HCT116 (cell line): ENCODE measurements around the gene DNLZ. TPM values are rescaled to one million over a fixed set of nuclear protein-coding genes. Genes with fewer than 3 reads are reported as not detected.

Source experiments
- ATAC-seq: fragments of 200-7000 bp; cut with Tn5 transposase; 2 replicates; pipeline ENCODE4 v1.9.1; 2020; ENCODE audit warnings: mild to moderate bottlenecking, moderate library complexity
- BruUV-seq: library from RNA; stranded (reverse); fragments of 400-500 nt; replicated peaks from 2 replicates; lab custom pipeline; 2021; lab: Mats Ljungman, UMichigan
- CTCF ChIA-PET: fragments of 300-600 bp; sonication (Branson Sonifier 250); formaldehyde crosslinking; loops from one replicate; lab custom pipeline; 2021; ENCODE audit warnings: antibody characterized with exemption; lab: Charles Lee
- POLR2A ChIA-PET: fragments of 300-600, 350-600 bp; sonication (Branson Sonifier 250); formaldehyde crosslinking; loops from one replicate; lab custom pipeline; 2021; ENCODE audit warnings: antibody characterized with exemption; lab: Charles Lee
- RAD21 ChIA-PET, 2 experiments: fragments of 300-600 bp; sonication (Branson Sonifier 250); formaldehyde crosslinking; loops; one replicate each; lab custom pipeline; 2023; ENCODE audit warnings: low total read pairs in 2 of 2; ENCODE audit not compliant: uncharacterized antibody in 2 of 2, unreplicated experiment in 2 of 2, low non-redundant PET in 1 of 2; lab: Charles Lee
- DNase-seq: peaks from one replicate; pipeline ENCODE4 v3.0.0-alpha.2; 2010; ENCODE audit warnings: low read depth, low spot score
- H2AFZ ChIP-seq: fragments of 200-600 bp; shearing (Covaris generic), sonication (generic); 2 replicates; pipeline ENCODE4 v1.6.1; 2017; ENCODE audit warnings: low read depth, mixed run types, mixed read lengths, antibody characterized with exemption, low read length; ENCODE audit not compliant: poor library complexity, severe bottlenecking
- H3K27ac ChIP-seq: 2 replicates; pipeline ENCODE4 v1.5.1; 2012; ENCODE audit warnings: low read depth, low read length
- H3K27me3 ChIP-seq: fragments of 200-600 bp; sonication (generic); 2 replicates; pipeline ENCODE4 v1.6.1; 2016; ENCODE audit warnings: mixed run types, low read length, mixed read lengths; ENCODE audit not compliant: insufficient read depth
- H3K36me3 ChIP-seq, 2 experiments: fragments of 200-500 bp in 1 of 2; fragments of 200-600 bp in 1 of 2; sonication (Bioruptor generic) in 1 of 2; sonication (generic) in 1 of 2; 2 replicates each; pipeline versions ENCODE4 v1.5.1 to v1.6.1; 2014 to 2016; ENCODE audit warnings: low read length in 2 of 2, inconsistent platforms in 1 of 2, mixed read lengths in 1 of 2, mixed run types in 1 of 2; ENCODE audit not compliant: insufficient read depth in 2 of 2, control insufficient read depth in 1 of 2
- H3K4me1 ChIP-seq, 2 experiments: fragments of 200-600 bp in 1 of 2; sonication (generic) in 1 of 2; 2 replicates each; pipeline versions ENCODE4 v1.5.1 to v1.6.1; 2012 to 2017; ENCODE audit warnings: low read length in 2 of 2, inconsistent platforms in 1 of 2, mild to moderate bottlenecking in 1 of 2, mixed read lengths in 1 of 2, mixed run types in 1 of 2, moderate library complexity in 1 of 2; ENCODE audit not compliant: insufficient read depth in 2 of 2, control insufficient read depth in 1 of 2
- H3K4me2 ChIP-seq: fragments of 200-600 bp; sonication (generic); 2 replicates; pipeline ENCODE4 v1.6.1; 2017; ENCODE audit warnings: mixed run types, low read length, mixed read lengths
- H3K4me3 ChIP-seq, 2 experiments: fragments of 200-600 bp in 1 of 2; sonication (generic) in 1 of 2; replicated peaks in 1 of 2; 2 replicates each; pipeline ENCODE4 v1.5.1; 2011 to 2016; ENCODE audit warnings: low read length in 2 of 2, control low read depth in 1 of 2, low read depth in 1 of 2, mild to moderate bottlenecking in 1 of 2, mixed read lengths in 1 of 2, mixed run types in 1 of 2
- H3K79me2 ChIP-seq: fragments of 200-600 bp; sonication (generic); 2 replicates; pipeline ENCODE4 v1.6.1; 2017; ENCODE audit warnings: mild to moderate bottlenecking, mixed run types, low read length, moderate library complexity, mixed read lengths; ENCODE audit not compliant: insufficient read depth
- H3K9ac ChIP-seq: fragments of 200-600 bp; sonication (generic); 2 replicates; pipeline ENCODE4 v1.6.1; 2016; ENCODE audit warnings: low read length, mixed read lengths
- H3K9me2 ChIP-seq: fragments of 200-600 bp; sonication (generic), shearing (Covaris generic); 2 replicates; pipeline ENCODE4 v1.6.1; 2017; ENCODE audit warnings: mixed run types, mild to moderate bottlenecking, moderate library complexity; ENCODE audit not compliant: insufficient read depth
- H3K9me3 ChIP-seq, 2 experiments: fragments of 200-500 bp in 1 of 2; fragments of 200-600 bp in 1 of 2; sonication (Bioruptor generic) in 1 of 2; sonication (generic) in 1 of 2; 2 replicates each; pipeline ENCODE4 v1.6.1; 2014 to 2017; ENCODE audit warnings: low read length in 2 of 2, mixed read lengths in 2 of 2, inconsistent platforms in 1 of 2, low read depth in 1 of 2, mild to moderate bottlenecking in 1 of 2, mixed run types in 1 of 2, moderate library complexity in 1 of 2; ENCODE audit not compliant: control insufficient read depth in 1 of 2, insufficient read depth in 1 of 2
- H4K20me1 ChIP-seq: fragments of 200-600 bp; sonication (generic), shearing (Covaris generic); 2 replicates; pipeline ENCODE4 v1.6.1; 2017; ENCODE audit warnings: mixed run types, mild to moderate bottlenecking, moderate library complexity; ENCODE audit not compliant: insufficient read depth
- EGR1 ChIP-seq: IDR thresholded peaks from 2 replicates; pipeline ENCODE4 v1.6.1; 2012; ENCODE audit warnings: low read depth
- ELF1 ChIP-seq: IDR thresholded peaks from 2 replicates; pipeline ENCODE4 v1.6.1; 2012; ENCODE audit warnings: low read depth, borderline replicate concordance
- FOSL1 ChIP-seq: IDR thresholded peaks from 2 replicates; pipeline ENCODE4 v1.6.1; 2012; ENCODE audit warnings: low read depth
- POLR2A ChIP-seq: IDR thresholded peaks from 2 replicates; pipeline ENCODE4 v1.7.0; 2011; ENCODE audit warnings: borderline replicate concordance; ENCODE audit not compliant: insufficient read depth, insufficient read length; ENCODE audit errors: extremely low read depth
- POLR2AphosphoS5 ChIP-seq: IDR thresholded peaks from 2 replicates; pipeline ENCODE4 v1.6.1; 2011; ENCODE audit warnings: mild to moderate bottlenecking, low read depth, low read length, moderate library complexity
- RAD21 ChIP-seq: IDR thresholded peaks from 2 replicates; pipeline ENCODE4 v1.6.1; 2012; ENCODE audit warnings: low read depth, mild to moderate bottlenecking
- SP1 ChIP-seq: IDR thresholded peaks from 2 replicates; pipeline ENCODE4 v1.6.1; 2012; ENCODE audit warnings: low read depth
- TCF7L2 ChIP-seq: IDR thresholded peaks from 2 replicates; pipeline ENCODE4 v1.7.0; 2011; ENCODE audit warnings: borderline replicate concordance, inconsistent platforms; ENCODE audit not compliant: insufficient read depth, insufficient read length; ENCODE audit errors: extremely low read depth
- ZFX ChIP-seq: fragments of 450-650 bp; IDR thresholded peaks from 2 replicates; pipeline ENCODE4 v1.6.1; 2017
- ZNF274 ChIP-seq: fragments of 200-500 bp; sonication (Bioruptor generic); IDR thresholded peaks from 2 replicates; pipeline ENCODE4 v1.6.1; 2014; ENCODE audit warnings: mild to moderate bottlenecking, low read depth, low read length, inconsistent platforms
- intact Hi-C: fragments of 100-400 bp; cut with micrococcal nuclease; formaldehyde crosslinking; loops from 2 replicates; pipeline ENCODE4 v1.10.0; 2022
- total RNA-seq: library from RNA; stranded (reverse); gene quantifications from one replicate; pipeline ENCODE4 v1.2.1, GENCODE V29; 2021; ENCODE audit not compliant: unreplicated experiment
- TF ChIP-seq, protein P1 (sequence below), 3 experiments: fragments of 200-600 bp in 1 of 3; sonication (generic) in 1 of 3; IDR thresholded peaks in 2 of 3; conservative IDR thresholded peaks in 1 of 3; 2 replicates each; pipeline ENCODE4 v1.5.1; 2012 to 2017; ENCODE audit warnings: low read depth in 2 of 3, low read length in 2 of 3, antibody characterized with exemption in 1 of 3, borderline replicate concordance in 1 of 3, control low read depth in 1 of 3, mild to moderate bottlenecking in 1 of 3, mixed read lengths in 1 of 3, mixed run types in 1 of 3, moderate library complexity in 1 of 3; ENCODE audit not compliant: insufficient read depth in 1 of 3

The DNLZ gene
- total RNA-seq, 1 experiment from 2014 or later, result 21.9 TPM

DNA sequence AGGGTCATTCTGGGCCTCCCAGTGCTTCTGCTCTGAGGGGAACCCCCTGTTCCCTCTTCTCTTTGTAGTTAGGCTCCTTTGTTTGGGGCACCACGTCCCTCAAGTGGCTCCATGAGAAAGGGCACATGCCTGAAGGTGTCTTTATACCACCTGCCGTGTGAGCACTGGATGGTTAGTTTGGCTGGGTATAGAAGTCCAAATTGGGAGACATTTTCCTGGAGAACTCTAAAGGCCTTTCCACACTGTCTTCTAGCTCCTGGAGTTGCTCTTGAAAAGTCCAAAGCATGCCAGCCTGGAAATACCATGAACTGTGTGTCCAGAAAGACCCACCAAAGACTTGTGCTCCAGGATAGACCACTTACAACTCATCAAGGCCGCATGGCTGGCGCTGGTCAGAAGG lies 48.6 kb downstream of the DNLZ start:
- Histone ChIP-seq H3K9me3 (peaks cover 10 to 21% of the 10 kb centered on the region in 2 experiments; a peak in 2 of 4 replicates), H3K4me1 (peaks cover 13 to 19% of the 10 kb centered on the region in 2 experiments), H3K27ac (no peak overlapping the region), H3K4me3 (no peak overlapping the region), H4K20me1 (no peaks in the 10 kb centered on the region)
- RAD21 ChIA-PET, result no interaction called here
- no peak for DNase-seq
- POLR2A ChIA-PET, result no interaction called here
- TF ChIP-seq EGR1 (no peak), FOSL1 (no peak), POLR2A (no peak), ZNF274 (no peak), POLR2AphosphoS5 (no peak), RAD21 (no peak), TCF7L2 (no peak), SP1 (no peak), ZFX (no peak), ELF1 (no peak)
- TF ChIP-seq, protein P1, sequence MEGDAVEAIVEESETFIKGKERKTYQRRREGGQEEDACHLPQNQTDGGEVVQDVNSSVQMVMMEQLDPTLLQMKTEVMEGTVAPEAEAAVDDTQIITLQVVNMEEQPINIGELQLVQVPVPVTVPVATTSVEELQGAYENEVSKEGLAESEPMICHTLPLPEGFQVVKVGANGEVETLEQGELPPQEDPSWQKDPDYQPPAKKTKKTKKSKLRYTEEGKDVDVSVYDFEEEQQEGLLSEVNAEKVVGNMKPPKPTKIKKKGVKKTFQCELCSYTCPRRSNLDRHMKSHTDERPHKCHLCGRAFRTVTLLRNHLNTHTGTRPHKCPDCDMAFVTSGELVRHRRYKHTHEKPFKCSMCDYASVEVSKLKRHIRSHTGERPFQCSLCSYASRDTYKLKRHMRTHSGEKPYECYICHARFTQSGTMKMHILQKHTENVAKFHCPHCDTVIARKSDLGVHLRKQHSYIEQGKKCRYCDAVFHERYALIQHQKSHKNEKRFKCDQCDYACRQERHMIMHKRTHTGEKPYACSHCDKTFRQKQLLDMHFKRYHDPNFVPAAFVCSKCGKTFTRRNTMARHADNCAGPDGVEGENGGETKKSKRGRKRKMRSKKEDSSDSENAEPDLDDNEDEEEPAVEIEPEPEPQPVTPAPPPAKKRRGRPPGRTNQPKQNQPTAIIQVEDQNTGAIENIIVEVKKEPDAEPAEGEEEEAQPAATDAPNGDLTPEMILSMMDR (IDR thresholded peaks at IDR 0.05 in 2 of 3, conservative IDR thresholded peaks at IDR 0.05 in 1 of 3; ENCODE audit: borderline replicate concordance in 1 of 3, insufficient read depth in 1 of 3, low read depth in 2 of 3, low read length in 2 of 3), result no peak
- TF ChIP-seq, all 23 proteins: peak for 0
- no peaks in the 10 kb centered on the region for H3K79me2 ChIP-seq
- H3K27me3 ChIP-seq, result no peaks in the 10 kb centered on the region
- no TSS peak for BruUV-seq
- no peak overlapping the region for H3K9ac ChIP-seq
- H3K4me2 ChIP-seq, result no peak overlapping the region
- no peak for ATAC-seq
- no peak overlapping the region for H2AFZ ChIP-seq
- intact Hi-C loops, result no loop called here
- CTCF ChIA-PET, result no interaction called here
- no peaks in the 10 kb centered on the region for H3K9me2 ChIP-seq
- no peaks in the 10 kb centered on the region for H3K36me3 ChIP-seq
